Measurements from ENCODE around the gene ZNF280A. TPM values are rescaled to one million over a fixed set of nuclear protein-coding genes. Genes with fewer than 3 reads are reported as not detected.
"Not testable (repeated sequence)": the region's sequence is repeated elsewhere in the genome, so short reads cannot be mapped to it uniquely, and the experiment has no call there.

ZNF280A gene
- total RNA-seq, 1 donor from 2014 or later = not detected

GRCh38 chr22:22478470-22478869 lies 41.6 kb downstream of the ZNF280A start:
- no peaks in the 10 kb centered on the region for H3K9me3 ChIP-seq (ENCODE audit: control insufficient read depth in 3 of 3, low read length in 3 of 3)
- no peaks in the 10 kb centered on the region for H3K36me3 ChIP-seq (ENCODE audit: control insufficient read depth in 3 of 3, insufficient read depth in 3 of 3, low read length in 3 of 3)
- no peak overlapping the region for H3K27ac ChIP-seq (ENCODE audit: low read depth, low read length)
- no peak overlapping the region for H3K4me3 ChIP-seq (ENCODE audit: low read length in 3 of 3)
- no peaks in the 10 kb centered on the region for H3K27me3 ChIP-seq (ENCODE audit: control insufficient read depth in 3 of 3, insufficient read depth in 3 of 3, low read length in 3 of 3)
- H3K4me1 ChIP-seq (ENCODE audit: control insufficient read depth in 3 of 3, insufficient read depth in 3 of 3, low read length in 3 of 3) = no peaks in the 10 kb centered on the region
- H3K9ac ChIP-seq (ENCODE audit: low read depth in 1 of 3, low read length in 3 of 3) = no peak overlapping the region

- Histone ChIP-seq H3K27me3 (ENCODE audit: control insufficient read depth in 3 of 3, insufficient read depth in 3 of 3, low read length in 3 of 3) (no peaks in the 10 kb centered on the region), H3K36me3 (ENCODE audit: control insufficient read depth in 3 of 3, insufficient read depth in 3 of 3, low read length in 3 of 3) (no peaks in the 10 kb centered on the region), H3K4me3 (ENCODE audit: low read length in 3 of 3) (no peak overlapping the region), H3K9ac (ENCODE audit: low read depth in 1 of 3, low read length in 3 of 3) (no peak overlapping the region), H3K9me3 (ENCODE audit: control insufficient read depth in 3 of 3, low read length in 3 of 3) (no peaks in the 10 kb centered on the region), H3K4me1 (ENCODE audit: control insufficient read depth in 3 of 3, insufficient read depth in 3 of 3, low read length in 3 of 3) (no peaks in the 10 kb centered on the region), H3K27ac (ENCODE audit: low read depth, low read length) (no peak overlapping the region)
These were observed 45.3 kb downstream of the ZNF280A start for GRCh38 chr22:22474733-22475132.

- H3K27ac ChIP-seq (ENCODE audit: low read depth, low read length); H3K27me3 ChIP-seq (ENCODE audit: control insufficient read depth in 3 of 3, insufficient read depth in 3 of 3, low read length in 3 of 3); H3K36me3 ChIP-seq (ENCODE audit: control insufficient read depth in 3 of 3, insufficient read depth in 3 of 3, low read length in 3 of 3); H3K9me3 ChIP-seq (ENCODE audit: control insufficient read depth in 3 of 3, low read length in 3 of 3); H3K9ac ChIP-seq (ENCODE audit: low read depth in 1 of 3, low read length in 3 of 3); H3K4me1 ChIP-seq (ENCODE audit: control insufficient read depth in 3 of 3, insufficient read depth in 3 of 3, low read length in 3 of 3); H3K4me3 ChIP-seq (ENCODE audit: low read length in 3 of 3): not testable (repeated sequence)
These were observed 49.0 kb downstream of the ZNF280A start for GRCh38 chr22:22471104-22471503.

- no peak overlapping the region for H3K9ac ChIP-seq (ENCODE audit: low read depth in 1 of 3, low read length in 3 of 3)
- H3K27ac ChIP-seq (ENCODE audit: low read depth, low read length) = no peak overlapping the region
- peaks cover 0 to 4% (median under 1%) of the 10 kb centered on the region in 3 donors for H3K27me3 ChIP-seq (ENCODE audit: control insufficient read depth in 3 of 3, insufficient read depth in 3 of 3, low read length in 3 of 3)
- H3K9me3 ChIP-seq (ENCODE audit: control insufficient read depth in 3 of 3, low read length in 3 of 3) = no peaks in the 10 kb centered on the region
- no peak overlapping the region for H3K4me3 ChIP-seq (ENCODE audit: low read length in 3 of 3)
- H3K4me1 ChIP-seq (ENCODE audit: control insufficient read depth in 3 of 3, insufficient read depth in 3 of 3, low read length in 3 of 3) = no peaks in the 10 kb centered on the region
- no peaks in the 10 kb centered on the region for H3K36me3 ChIP-seq (ENCODE audit: control insufficient read depth in 3 of 3, insufficient read depth in 3 of 3, low read length in 3 of 3)
These were observed 50.5 kb downstream of the ZNF280A start for GRCh38 chr22:22469527-22469926.

- H3K4me1 ChIP-seq (ENCODE audit: control insufficient read depth in 3 of 3, insufficient read depth in 3 of 3, low read length in 3 of 3); H3K9ac ChIP-seq (ENCODE audit: low read depth in 1 of 3, low read length in 3 of 3); H3K36me3 ChIP-seq (ENCODE audit: control insufficient read depth in 3 of 3, insufficient read depth in 3 of 3, low read length in 3 of 3); H3K27ac ChIP-seq (ENCODE audit: low read depth, low read length); H3K4me3 ChIP-seq (ENCODE audit: low read length in 3 of 3); H3K27me3 ChIP-seq (ENCODE audit: control insufficient read depth in 3 of 3, insufficient read depth in 3 of 3, low read length in 3 of 3); H3K9me3 ChIP-seq (ENCODE audit: control insufficient read depth in 3 of 3, low read length in 3 of 3): not testable (repeated sequence)
These were observed 51.1 kb downstream of the ZNF280A start for GRCh38 chr22:22468794-22469469.

- no peak overlapping the region for H3K4me3 ChIP-seq (ENCODE audit: low read length in 3 of 3)
- H3K36me3 ChIP-seq (ENCODE audit: control insufficient read depth in 3 of 3, insufficient read depth in 3 of 3, low read length in 3 of 3) = no peaks in the 10 kb centered on the region
- H3K27me3 ChIP-seq (ENCODE audit: control insufficient read depth in 3 of 3, insufficient read depth in 3 of 3, low read length in 3 of 3) = peaks cover 2 to 15% (median 11%) of the 10 kb centered on the region in 3 donors
- H3K4me1 ChIP-seq (ENCODE audit: control insufficient read depth in 3 of 3, insufficient read depth in 3 of 3, low read length in 3 of 3) = no peaks in the 10 kb centered on the region
- H3K9me3 ChIP-seq (ENCODE audit: control insufficient read depth in 3 of 3, low read length in 3 of 3) = no peaks in the 10 kb centered on the region
- no peak overlapping the region for H3K27ac ChIP-seq (ENCODE audit: low read depth, low read length)
- H3K9ac ChIP-seq (ENCODE audit: low read depth in 1 of 3, low read length in 3 of 3) = no peak overlapping the region
These were observed 53.0 kb downstream of the ZNF280A start for GRCh38 chr22:22467112-22467511.

- Histone ChIP-seq H3K9ac (ENCODE audit: low read depth in 1 of 3, low read length in 3 of 3) (no peak overlapping the region), H3K9me3 (ENCODE audit: control insufficient read depth in 3 of 3, low read length in 3 of 3) (no peaks in the 10 kb centered on the region), H3K27me3 (ENCODE audit: control insufficient read depth in 3 of 3, insufficient read depth in 3 of 3, low read length in 3 of 3) (peaks cover 2 to 15% (median 11%) of the 10 kb centered on the region in 3 donors), H3K36me3 (ENCODE audit: control insufficient read depth in 3 of 3, insufficient read depth in 3 of 3, low read length in 3 of 3) (no peaks in the 10 kb centered on the region), H3K4me3 (ENCODE audit: low read length in 3 of 3) (no peak overlapping the region), H3K4me1 (ENCODE audit: control insufficient read depth in 3 of 3, insufficient read depth in 3 of 3, low read length in 3 of 3) (no peaks in the 10 kb centered on the region), H3K27ac (ENCODE audit: low read depth, low read length) (no peak overlapping the region)
These were observed 54.3 kb downstream of the ZNF280A start for GRCh38 chr22:22465782-22466181.

- peaks cover 0 to 2% (median 0%) of the 10 kb centered on the region in 3 donors for H3K9me3 ChIP-seq (ENCODE audit: control insufficient read depth in 3 of 3, low read length in 3 of 3)
- H3K4me3 ChIP-seq (ENCODE audit: low read length in 3 of 3) = no peak overlapping the region
- no peak overlapping the region for H3K9ac ChIP-seq (ENCODE audit: low read depth in 1 of 3, low read length in 3 of 3)
- no peaks in the 10 kb centered on the region for H3K36me3 ChIP-seq (ENCODE audit: control insufficient read depth in 3 of 3, insufficient read depth in 3 of 3, low read length in 3 of 3)
- H3K27ac ChIP-seq (ENCODE audit: low read depth, low read length) = no peak overlapping the region
- H3K27me3 ChIP-seq (ENCODE audit: control insufficient read depth in 3 of 3, insufficient read depth in 3 of 3, low read length in 3 of 3) = peaks cover 2 to 18% (median 11%) of the 10 kb centered on the region in 3 donors
- no peaks in the 10 kb centered on the region for H3K4me1 ChIP-seq (ENCODE audit: control insufficient read depth in 3 of 3, insufficient read depth in 3 of 3, low read length in 3 of 3)
These were observed 54.9 kb downstream of the ZNF280A start for GRCh38 chr22:22465094-22465602.

- H3K27ac ChIP-seq (ENCODE audit: low read depth, low read length) = no peak overlapping the region
- peaks cover 2 to 24% (median 11%) of the 10 kb centered on the region in 3 donors for H3K27me3 ChIP-seq (ENCODE audit: control insufficient read depth in 3 of 3, insufficient read depth in 3 of 3, low read length in 3 of 3)
- no peak overlapping the region for H3K9ac ChIP-seq (ENCODE audit: low read depth in 1 of 3, low read length in 3 of 3)
These were observed 55.5 kb downstream of the ZNF280A start for GRCh38 chr22:22464541-22465054.

GRCh38 chr22:22463855-22464540 lies 56.1 kb downstream of the ZNF280A start:
- Histone ChIP-seq H3K36me3 (ENCODE audit: control insufficient read depth in 3 of 3, insufficient read depth in 3 of 3, low read length in 3 of 3) (no peaks in the 10 kb centered on the region), H3K27me3 (ENCODE audit: control insufficient read depth in 3 of 3, insufficient read depth in 3 of 3, low read length in 3 of 3) (peaks cover 2 to 25% (median 11%) of the 10 kb centered on the region in 3 donors), H3K27ac (ENCODE audit: low read depth, low read length) (no peak overlapping the region), H3K4me3 (ENCODE audit: low read length in 3 of 3) (no peak overlapping the region), H3K4me1 (ENCODE audit: control insufficient read depth in 3 of 3, insufficient read depth in 3 of 3, low read length in 3 of 3) (no peaks in the 10 kb centered on the region), H3K9me3 (ENCODE audit: control insufficient read depth in 3 of 3, low read length in 3 of 3) (peaks cover 3 to 11% (median 7%) of the 10 kb centered on the region in 3 donors), H3K9ac (ENCODE audit: low read depth in 1 of 3, low read length in 3 of 3) (no peak overlapping the region)

More at GRCh38 chr22:22464541-22465054, 55.5 kb downstream of the ZNF280A start:
- Histone ChIP-seq H3K4me1 (ENCODE audit: control insufficient read depth in 3 of 3, insufficient read depth in 3 of 3, low read length in 3 of 3) (no peaks in the 10 kb centered on the region), H3K36me3 (ENCODE audit: control insufficient read depth in 3 of 3, insufficient read depth in 3 of 3, low read length in 3 of 3) (no peaks in the 10 kb centered on the region), H3K4me3 (ENCODE audit: low read length in 3 of 3) (no peak overlapping the region), H3K9me3 (ENCODE audit: control insufficient read depth in 3 of 3, low read length in 3 of 3) (peaks cover 0 to 7% (median 5%) of the 10 kb centered on the region in 3 donors)

All from skeletal muscle tissue (tissue), 4 donors.